ENCODE data around the gene BIRC5.

Gene BIRC5

DNA sequence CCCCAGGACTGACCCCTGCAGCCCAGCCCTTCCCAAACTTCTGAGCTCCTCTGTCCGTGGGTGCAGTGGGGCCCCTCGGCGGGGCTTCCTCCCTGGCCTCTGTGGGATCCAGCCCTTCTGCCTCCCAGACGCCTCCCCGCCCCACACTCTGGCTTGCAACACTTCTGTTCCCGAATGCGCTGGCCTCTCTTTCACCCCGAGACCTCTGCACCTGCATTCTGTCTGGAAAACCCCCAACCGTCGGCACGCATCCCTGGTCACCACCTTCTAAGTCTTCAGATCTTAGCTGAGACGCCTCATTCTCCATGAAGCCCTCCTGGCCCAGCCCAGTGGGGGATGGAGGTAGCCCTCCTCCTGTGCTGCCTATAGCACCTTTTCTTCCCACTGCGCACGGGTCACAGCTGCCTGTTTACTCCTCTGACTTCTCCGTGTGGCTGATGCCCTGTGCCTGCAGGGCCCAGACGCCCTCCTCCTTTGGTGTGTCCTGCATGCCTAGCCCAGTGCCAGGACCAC is 43.8 kb downstream of the BIRC5 start:
- DNase-seq, result no peak

DNA sequence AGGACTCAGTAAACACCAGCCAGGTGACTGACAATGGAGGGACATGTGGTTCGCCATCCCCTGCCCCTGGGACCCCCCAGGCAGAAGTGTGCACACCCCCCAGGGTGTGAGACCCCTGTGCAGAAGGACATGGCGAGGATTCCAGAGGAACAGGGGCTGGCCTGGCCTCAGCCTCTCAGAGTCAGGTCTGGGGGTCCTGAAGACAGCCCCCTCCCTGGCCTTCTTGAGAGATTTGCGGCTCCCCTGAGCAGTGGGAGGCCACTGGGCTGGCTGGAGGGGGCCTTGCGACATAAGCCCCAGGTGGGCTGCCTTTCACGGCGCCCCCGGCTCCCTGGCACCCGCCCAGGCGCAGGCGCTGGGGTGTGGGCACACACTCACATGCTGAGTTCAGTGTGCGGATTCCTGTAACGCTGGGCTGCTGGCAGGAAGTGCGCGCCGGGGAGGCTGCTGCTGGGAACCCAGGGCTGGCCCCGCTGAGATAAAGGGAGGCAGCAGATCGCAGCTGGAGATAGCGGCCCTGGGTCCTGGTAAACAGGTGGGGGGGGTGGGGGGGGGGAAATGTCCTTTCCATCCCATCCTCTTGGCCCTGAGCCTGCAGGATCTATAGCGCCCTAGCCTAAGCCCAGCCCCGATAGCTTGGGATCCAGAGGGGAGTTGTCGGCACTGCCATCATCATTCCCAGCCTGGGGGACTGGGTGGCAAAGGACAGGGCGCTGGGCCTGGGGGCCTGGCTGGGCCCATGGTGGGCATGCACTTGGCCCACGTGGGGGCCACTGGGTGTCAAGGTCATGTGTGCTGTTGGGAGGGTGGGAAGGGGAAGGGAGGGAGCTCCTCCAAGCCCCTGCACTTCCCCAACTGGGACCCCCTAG is 44.5 kb downstream of the BIRC5 start:
- peak; percentile 13 for DNase-seq

DNA sequence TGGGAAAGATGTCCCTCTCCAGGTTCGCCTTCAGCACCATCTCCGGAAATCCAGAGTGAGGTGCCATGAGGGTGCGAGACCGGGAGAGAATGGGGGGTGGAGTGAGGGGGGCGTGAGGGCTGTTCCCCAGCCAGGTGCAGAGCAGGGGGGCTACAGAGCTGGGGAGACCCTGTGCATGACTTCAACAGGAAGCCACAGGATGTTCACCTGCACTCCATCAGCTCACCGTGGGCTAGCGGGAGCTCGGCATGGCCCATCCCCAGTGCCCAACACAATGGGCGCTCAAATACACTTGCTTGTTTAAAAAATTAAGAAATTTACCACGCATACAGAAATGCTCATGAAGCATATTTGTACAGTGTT is 45.1 kb downstream of the BIRC5 start:
- DNase-seq, result no peak

DNA sequence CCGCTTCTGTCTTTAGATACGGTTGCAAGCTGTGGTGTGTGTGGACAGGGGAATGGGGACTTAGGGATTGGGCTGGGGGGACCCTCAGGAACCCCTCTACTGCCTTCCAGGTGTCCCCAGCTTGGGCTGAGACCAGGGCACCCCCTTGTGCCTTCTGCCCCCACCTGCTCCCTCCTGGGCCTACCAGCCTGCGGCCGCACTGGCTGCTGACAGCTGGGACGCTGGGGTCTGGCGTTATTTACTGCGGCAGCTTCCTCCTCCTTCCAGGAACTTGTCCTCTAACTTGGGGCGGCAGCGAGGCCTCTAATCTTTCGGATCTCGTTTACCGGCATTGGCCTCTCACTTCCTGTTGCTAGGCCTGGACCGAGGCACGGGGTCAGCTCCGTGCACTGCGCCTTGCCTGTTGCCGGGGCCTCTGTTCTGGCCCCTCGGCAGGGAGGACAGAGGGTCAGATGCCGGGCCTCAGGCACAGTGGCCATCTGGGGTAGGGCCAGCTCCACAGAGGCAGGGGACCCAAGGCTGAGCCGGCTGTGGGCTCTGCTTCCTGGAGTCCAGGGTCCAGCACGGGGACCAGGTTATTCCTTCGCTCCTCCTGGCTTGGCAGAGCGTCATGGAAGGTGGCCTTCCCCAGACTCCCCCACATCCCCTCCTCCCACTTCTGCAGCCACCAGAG is 49.1 kb downstream of the BIRC5 start:
- no peak for DNase-seq

DNA sequence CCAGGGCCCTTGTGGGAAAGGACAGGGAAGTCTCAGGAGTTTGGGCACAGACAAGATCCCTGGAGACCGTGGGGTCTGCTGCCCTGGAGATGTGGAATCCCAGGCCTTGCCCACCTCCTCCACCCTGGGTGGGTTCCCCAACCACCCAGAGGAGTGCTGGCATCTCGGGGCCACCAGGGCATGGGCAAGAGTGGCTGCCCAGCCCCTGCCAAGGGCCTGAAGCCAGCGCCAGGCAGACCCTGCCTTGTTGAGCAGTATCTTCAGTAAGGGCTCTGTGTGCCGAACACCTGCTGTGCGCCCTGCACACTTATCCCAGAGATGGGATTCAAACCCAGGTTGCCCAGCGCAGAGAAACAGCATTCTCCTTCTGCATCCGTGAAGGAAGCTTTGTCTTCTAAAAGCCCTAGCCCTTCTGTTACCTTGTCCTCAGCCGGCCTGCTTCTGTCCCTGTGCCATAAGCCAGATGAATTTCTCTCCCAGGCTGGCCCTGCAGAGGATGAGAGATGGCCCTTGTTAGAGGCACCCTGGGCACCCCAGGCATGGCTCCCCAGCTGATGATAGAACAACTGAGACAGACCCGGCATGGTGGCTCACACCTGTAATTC is 49.8 kb downstream of the BIRC5 start:
- no peak for DNase-seq

DNA sequence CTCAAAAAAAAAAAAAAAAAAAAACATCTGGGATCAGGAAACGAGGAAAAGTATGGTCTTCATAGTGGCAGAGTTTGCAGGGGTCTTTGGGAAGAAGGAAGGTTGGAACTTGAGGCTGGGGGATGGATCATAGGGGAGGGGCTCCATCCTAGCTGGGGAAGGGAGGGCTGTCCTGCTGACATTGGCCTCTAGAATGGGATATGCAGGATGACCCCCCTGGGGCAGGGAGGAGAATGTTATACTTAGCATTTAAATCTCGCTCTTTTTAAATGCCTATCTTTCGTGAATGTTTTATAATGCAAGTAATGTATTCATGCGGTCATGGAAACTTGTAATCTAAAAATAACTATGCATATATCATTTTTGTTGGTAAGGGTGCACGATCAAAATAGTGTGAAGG is 50.5 kb downstream of the BIRC5 start:
- DNase-seq, result no peak

DNA sequence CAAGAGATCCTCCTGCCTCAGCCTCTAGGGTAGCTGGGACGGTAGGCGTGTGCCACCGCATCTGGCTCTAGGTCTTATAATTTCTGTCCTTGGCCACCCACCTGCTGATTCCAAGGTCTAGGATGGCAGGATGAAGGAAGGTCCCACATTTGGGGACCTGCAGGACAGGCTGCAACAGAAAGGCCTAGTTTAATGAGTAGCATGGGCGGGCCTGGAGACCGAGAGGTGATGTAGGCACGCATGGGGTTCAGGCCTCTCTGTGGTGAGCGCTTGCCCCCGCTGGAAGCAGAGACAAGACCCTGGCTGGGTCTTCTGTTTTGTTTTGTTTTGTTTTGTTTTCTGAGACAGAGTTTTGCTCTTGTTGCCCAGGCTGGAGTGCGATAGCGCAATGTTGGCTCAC is 51.1 kb downstream of the BIRC5 start:
- DNase-seq, result no peak

DNA sequence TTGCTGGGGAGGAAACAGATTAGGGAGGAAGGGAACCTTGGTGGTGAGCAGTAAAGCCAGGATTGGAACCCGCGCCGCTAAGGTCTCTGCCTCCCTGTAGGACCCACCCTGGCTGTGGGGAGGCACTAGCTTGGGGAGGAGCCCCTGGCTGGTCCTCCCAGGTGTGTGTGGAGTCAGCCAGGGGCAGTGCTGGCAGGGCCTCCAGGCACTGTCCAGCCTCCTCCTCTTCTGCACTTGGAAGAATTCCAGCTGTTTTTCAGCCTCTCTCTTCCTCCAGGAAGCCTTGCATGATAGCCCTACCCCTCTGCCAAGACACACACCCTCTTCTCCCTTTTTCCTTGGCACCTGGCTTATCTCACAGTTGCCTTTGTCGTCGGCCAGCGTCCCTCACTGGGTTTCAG is 52.2 kb downstream of the BIRC5 start:
- DNase-seq, result no peak

DNA sequence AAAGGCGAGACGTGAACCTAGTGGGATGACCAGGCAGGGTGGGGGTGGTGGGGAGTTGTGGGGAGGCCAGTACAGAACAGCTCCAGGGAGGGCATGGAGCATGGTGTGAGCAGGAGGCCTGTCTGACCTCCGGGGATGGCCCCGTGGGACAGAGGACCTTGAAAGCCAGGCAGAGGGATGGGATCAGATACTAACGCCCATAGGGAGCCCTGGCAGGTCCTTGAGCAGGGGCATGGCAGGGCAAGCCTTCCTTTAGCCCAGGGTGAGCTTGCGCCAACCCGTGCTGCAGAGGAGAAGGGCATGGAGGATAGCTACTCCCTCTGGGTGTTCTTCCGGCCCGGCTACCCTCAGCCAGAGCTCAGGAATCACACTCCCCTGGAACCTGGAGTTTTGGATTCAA is 52.7 kb downstream of the BIRC5 start:
- no peak for DNase-seq

DNA sequence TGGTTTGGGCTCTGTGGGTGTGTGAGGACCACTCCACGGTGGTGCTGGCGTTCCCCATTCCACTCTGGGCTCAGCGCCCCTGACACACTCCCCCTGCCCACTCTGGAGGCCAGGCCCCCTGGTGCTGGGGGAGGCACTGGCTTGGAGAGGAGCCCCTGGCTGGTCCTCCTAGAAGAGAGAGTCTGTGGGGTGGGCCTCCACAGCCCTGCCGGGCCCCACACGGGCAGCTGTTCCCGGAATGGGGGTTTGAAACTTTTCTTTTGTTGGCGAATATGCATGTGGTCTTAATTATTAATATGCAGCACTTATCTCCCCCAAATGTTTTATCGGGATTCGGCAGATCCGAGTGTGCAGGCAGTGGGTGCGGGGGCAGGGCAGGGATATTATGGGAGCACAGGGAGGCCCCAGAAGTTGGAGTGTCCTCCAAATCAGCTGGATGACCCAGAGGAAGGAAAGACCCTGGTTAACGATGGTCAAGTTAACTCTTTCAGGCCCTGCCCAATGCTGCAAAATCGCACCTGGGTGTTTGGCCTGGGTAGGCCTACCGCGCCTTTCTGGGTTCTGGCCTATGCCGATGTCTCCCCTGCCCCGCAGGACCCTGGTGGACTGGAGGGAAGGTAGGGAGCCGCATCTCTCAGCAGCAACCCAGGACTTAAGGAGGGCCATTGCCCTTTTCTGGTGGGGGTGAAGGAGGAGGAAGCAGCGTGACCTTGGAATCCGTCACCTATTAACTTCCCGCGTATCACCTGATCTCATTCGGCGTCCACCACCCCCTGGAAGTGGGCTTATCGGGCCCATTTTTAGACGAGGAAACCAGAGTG is 53.4 kb downstream of the BIRC5 start:
- no peak for DNase-seq

DNA sequence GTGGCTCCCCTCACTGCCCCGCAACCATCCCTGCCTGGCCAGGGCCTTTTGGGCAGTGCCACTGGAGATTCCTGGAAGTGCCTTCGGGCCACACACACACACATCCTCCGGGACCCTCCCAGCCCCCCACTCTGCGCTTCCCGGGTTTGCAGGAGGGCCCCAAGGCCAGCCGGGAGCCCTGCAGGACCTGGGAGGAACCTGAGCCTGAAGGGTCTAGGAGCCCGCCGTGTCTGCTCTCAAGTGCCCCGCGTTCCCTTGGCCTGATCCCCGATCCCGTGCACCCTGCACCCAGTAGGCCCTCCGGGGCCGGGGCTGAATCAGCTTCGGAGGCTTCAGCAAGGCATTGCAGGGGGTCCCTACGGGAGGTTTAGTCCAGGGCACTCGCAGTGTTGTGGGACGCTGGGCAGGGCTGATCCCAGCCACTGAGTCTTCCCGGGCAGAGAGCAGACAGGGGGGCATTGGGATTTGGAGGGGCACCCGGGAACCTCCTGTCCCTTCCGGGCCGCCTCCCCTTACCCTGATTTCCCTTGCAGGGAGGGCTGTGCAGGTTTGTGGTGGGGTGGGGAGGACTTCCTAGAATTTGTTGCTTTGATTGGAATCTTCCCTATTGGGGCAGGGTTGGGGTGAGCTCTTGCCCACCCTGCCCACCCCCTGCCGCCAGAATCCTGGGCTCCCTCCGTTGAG is 54.3 kb downstream of the BIRC5 start:
- DNase-seq, result no peak

DNA sequence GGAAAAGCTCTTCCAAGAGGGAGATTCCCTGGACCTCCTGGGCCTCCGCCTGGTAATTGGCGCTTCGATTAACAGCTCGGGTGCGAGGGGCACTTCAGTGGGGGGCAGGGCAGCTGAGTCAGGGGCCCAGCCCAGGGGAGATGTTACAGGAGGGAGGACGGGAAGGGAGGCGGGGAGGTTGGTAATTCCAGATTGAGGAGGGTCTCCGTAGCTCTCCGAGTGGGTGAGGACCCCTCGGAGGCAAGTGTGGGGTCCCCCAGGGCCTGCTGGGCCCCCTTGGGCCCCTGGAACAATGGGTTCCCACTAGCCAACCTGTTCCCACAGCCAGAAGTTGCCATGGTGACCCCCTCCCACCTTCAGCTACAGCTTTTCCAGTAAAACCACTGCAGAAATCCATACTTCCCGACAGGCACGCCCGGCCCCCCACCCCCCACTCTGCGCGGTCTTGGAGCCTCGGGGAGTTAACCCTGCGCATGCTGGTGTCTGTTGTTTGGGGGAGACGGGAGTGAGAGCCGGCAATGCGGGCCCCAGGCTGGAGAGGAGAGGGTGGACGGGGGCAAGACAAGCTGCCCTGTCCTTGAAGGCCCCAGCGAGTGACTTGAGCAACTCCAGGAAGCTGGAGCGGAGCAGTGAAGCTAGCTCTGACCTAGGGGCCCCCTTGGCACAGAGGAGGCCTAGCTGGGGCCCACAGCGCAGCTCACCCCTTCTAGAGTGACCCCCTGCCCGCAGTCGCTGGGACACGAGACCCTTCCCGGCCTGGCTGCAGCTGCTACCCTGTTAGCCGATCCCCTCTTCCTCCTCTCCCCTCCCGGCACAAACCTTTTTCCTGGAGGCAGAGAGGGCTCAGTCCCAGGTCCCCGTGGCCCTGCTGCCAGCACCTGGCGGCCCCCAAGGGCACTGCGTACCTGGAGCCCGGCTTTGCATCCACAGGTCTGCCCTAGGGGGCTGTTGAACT is 55.2 kb downstream of the BIRC5 start:
- DNase-seq, result peak; percentile 24

DNA sequence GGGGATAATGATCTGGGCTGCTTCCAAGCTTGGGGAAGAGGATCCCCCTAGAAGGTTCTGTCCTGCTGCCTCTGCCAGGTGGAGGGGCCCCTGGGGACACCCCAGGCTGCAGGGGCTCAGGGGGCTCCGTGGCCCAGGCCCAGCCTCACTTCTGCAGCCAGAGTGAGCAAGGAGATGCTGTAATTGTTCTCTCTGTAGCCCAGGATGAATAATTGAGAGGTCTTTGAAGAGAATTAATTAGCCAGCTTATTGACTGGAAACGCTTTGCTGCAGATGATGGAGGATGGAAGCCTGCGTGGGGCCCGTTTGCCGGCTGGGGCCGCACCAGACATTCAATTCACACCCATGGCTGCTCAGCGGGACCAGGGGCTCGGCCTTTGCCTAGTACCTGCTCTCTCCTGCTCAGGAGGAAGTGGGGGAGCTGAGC is 55.9 kb downstream of the BIRC5 start:
- no peak for DNase-seq

DNA sequence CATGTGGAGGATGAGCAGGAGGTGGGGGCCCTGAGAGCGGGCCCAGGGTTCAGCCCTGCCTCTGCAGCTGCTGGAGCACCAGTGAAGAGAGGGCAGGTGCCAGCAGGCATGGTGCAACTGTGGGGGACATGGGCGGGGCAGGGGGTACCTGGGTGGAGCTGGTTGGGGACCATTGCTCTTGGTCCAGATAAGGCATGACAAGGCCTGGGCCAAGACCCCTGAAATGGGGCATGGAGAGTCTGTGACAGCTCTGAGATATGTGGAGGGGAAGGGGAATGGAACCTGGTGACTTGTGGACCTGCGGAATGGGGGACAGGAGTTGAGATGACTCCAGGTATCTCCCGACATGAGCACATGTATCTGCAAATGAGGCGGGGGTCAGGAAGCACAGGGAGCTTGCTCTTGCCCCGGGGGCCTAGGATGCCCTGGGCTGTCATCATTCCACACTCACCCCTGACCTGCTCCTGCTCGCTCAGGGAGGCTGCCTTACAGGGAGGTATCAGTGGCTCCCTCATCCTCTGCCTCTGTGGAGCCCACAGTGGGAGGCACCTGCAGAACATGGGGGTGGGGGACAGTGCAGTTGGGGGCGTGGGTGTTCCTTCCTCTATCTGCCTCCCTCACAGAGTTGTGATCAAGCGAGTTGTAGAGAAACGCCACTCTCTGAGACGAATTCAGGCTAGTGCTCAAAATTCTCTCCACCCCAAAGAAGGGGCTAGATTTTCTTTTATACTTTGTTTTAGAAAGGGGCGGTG is 57.5 kb downstream of the BIRC5 start:
- no peak for DNase-seq

DNA sequence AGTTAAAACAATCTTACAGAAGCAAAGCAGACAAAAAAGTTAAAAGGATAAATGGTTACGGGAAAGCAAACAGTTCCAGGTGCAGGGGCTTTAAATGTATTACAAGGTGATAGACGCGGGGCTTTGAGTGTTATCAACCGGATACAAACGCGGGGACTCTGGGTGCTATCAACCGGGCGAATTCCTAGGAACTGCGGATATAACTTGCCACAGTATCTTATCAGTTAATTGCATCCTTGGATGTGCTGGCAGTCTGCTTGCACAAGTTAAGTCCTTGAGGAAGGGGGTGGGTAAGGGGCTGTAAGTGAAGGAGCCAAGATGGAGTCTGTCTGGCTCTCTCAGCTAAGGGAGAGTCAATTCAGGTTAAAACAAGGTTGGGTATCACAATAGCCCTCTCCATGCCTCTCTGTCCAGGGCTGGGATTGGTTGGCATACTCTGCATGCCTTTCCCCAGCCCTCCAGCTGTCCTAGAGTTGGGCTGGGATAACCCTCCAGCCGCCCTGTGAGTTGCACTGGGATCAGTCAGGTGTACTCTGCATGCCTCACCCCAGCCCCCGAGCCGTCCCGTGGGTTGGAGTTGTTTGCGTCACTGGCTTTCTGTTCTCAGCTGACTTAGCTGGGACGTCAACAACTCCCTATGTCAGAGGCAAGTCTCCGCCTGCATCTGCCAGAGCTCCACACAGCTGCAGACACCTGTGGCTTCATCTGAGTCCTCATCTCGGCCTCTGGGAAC is 58.3 kb downstream of the BIRC5 start:
- no peak for DNase-seq

DNA sequence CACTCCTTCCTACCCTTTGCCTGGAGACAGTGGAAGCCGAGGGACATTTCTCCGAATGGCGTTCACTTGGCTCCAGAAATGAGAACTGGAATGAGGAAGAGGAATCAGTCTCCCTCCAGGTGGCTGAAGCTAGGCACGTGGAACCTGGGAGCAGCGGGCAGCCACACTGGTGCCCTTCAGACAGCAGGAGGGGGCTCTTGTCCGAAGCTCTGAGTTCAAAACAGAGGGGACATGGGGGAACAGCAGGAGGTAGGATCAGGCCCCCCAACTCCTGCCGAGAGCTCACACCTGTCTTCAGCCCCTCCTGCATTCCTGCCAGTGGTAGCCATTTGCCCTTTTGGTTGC is 58.8 kb downstream of the BIRC5 start:
- no peak for DNase-seq

DNA sequence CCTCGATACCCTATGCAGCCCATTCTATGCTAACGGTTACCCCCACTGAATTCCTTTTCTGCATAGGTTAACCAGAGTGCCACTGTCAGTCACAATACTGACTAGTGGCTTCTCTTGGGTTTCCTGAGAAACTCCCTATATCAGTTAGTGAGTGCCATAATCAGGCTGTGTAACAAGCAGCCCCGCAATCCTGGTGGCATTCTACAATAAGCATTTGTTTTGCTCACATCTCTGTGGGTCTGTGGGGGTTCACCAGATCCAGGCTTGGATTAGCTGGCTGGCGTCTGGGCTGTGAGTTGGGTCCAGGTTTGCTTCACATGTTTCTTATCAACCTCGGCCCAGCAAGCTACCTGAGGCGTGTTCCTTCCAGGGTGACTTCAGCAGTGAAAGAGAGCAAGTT is 59.8 kb downstream of the BIRC5 start:
- DNase-seq, result no peak

Data from fibroblast of skin of back (primary cell).